Skin epidermis (tissue), 12 donors: ENCODE data around the gene GGCT.
"Not testable (repeated sequence)": the region's sequence is repeated elsewhere in the genome, so short reads cannot be mapped to it uniquely, and the experiment has no call there.

ENCODE experiments used
- H3K27ac ChIP-seq, 21 experiments: fragments of 200-600 bp; sonication (generic) in 11 of 21; one replicate each; pipeline ENCODE4 v1.5.0; 2020; ENCODE audit warnings: mild to moderate bottlenecking in 3 of 21, inconsistent platforms in 2 of 21, moderate library complexity in 2 of 21
- H3K4me3 ChIP-seq, 7 experiments: fragments of 200-600 bp; sonication (generic) in 2 of 7; one replicate each; pipeline ENCODE4 v1.5.0; 2020; ENCODE audit warnings: inconsistent platforms in 2 of 7, mild to moderate bottlenecking in 2 of 7, moderate library complexity in 1 of 7

Gene GGCT

GRCh38 chr7:30504301-30505173 is at the start of gene GGCT:
Gene GGCT, minus strand, starts transcription at chr7:30504829. Its CDS starts 120 bp downstream, at chr7:30504709.
- Histone ChIP-seq H3K27ac (peak within 1 kb of the TSS in 20 of 21 experiments; percentile 77 to 96 (median 88)), H3K4me3 (peak within 1 kb of the TSS; percentile 71 to 95 (median 83))

GRCh38 chr7:30553546-30553945 is 48.9 kb upstream of the GGCT start:
- no peak overlapping the region for H3K4me3 ChIP-seq
- H3K27ac ChIP-seq, result no peak overlapping the region

- no peak overlapping the region for H3K27ac ChIP-seq
- no peak overlapping the region for H3K4me3 ChIP-seq
These were observed 48.5 kb upstream of the GGCT start for GRCh38 chr7:30553141-30553540.

GRCh38 chr7:30552330-30552729 is 47.7 kb upstream of the GGCT start:
- Histone ChIP-seq H3K4me3 (no peak overlapping the region), H3K27ac (no peak overlapping the region)

- H3K27ac ChIP-seq, result peak overlapping the region in 17 of 21 experiments; percentile 13 to 87 (median 75)
- no peak overlapping the region for H3K4me3 ChIP-seq
These were observed 45.4 kb upstream of the GGCT start for GRCh38 chr7:30549931-30550493.

GRCh38 chr7:30548845-30549244 is 44.2 kb upstream of the GGCT start:
- H3K27ac ChIP-seq, result peak overlapping the region in 15 of 21 experiments; percentile 0 to 87 (median 54)
- H3K4me3 ChIP-seq, result no peak overlapping the region

GRCh38 chr7:30546596-30546995 is 42.0 kb upstream of the GGCT start:
- Histone ChIP-seq H3K27ac (no peak overlapping the region), H3K4me3 (no peak overlapping the region)

- H3K27ac ChIP-seq, result no peak overlapping the region
- no peak overlapping the region for H3K4me3 ChIP-seq
These were observed 41.3 kb upstream of the GGCT start for GRCh38 chr7:30545791-30546555.

GRCh38 chr7:30543813-30544525 is 39.3 kb upstream of the GGCT start:
- no peak overlapping the region for H3K27ac ChIP-seq

GRCh38 chr7:30543115-30543514 is 38.5 kb upstream of the GGCT start:
- H3K27ac ChIP-seq, H3K4me3 ChIP-seq: not testable (repeated sequence)

More at GRCh38 chr7:30543813-30544525, 39.3 kb upstream of the GGCT start:
- H3K4me3 ChIP-seq, result no peak overlapping the region

GRCh38 chr7:30533886-30534285 is 29.3 kb upstream of the GGCT start:
- H3K4me3 ChIP-seq, result no peak overlapping the region
- H3K27ac ChIP-seq, result no peak overlapping the region

- Histone ChIP-seq H3K4me3 (no peak overlapping the region), H3K27ac (no peak overlapping the region)
These were observed 26.7 kb upstream of the GGCT start for GRCh38 chr7:30531286-30531685.

- H3K27ac ChIP-seq, result no peak overlapping the region
- no peak overlapping the region for H3K4me3 ChIP-seq
These were observed 25.7 kb upstream of the GGCT start for GRCh38 chr7:30530373-30530772.

- no peak overlapping the region for H3K27ac ChIP-seq
- H3K4me3 ChIP-seq, result no peak overlapping the region
These were observed 24.1 kb upstream of the GGCT start for GRCh38 chr7:30528779-30529178.

GRCh38 chr7:30527297-30527696 is 22.7 kb upstream of the GGCT start:
- not testable (repeated sequence) for H3K27ac ChIP-seq, H3K4me3 ChIP-seq

GRCh38 chr7:30526163-30526562 is 21.5 kb upstream of the GGCT start:
- no peak overlapping the region for H3K27ac ChIP-seq

GRCh38 chr7:30525429-30525828 is 20.8 kb upstream of the GGCT start:
- Histone ChIP-seq H3K4me3 (no peak overlapping the region), H3K27ac (no peak overlapping the region)

More at GRCh38 chr7:30526163-30526562, 21.5 kb upstream of the GGCT start:
- no peak overlapping the region for H3K4me3 ChIP-seq

- H3K27ac ChIP-seq, result no peak overlapping the region
- no peak overlapping the region for H3K4me3 ChIP-seq
These were observed 19.9 kb upstream of the GGCT start for GRCh38 chr7:30524545-30524944.

- Histone ChIP-seq H3K4me3 (no peak overlapping the region), H3K27ac (no peak overlapping the region)
These were observed 18.8 kb upstream of the GGCT start for GRCh38 chr7:30523466-30523865.

GRCh38 chr7:30522159-30522558 is 17.5 kb upstream of the GGCT start:
- H3K27ac ChIP-seq, result peak overlapping the region in 1 of 21 experiments; percentile 9
- H3K4me3 ChIP-seq, result no peak overlapping the region
